HUES6 (cell line): ENCODE data around the gene MRTFA.
"Not testable (repeated sequence)": the region's sequence is repeated elsewhere in the genome, so short reads cannot be mapped to it uniquely, and the experiment has no call there.

Source experiments
- H3K27ac ChIP-seq: 2 replicates; pipeline ENCODE4 v1.7.0; 2013; ENCODE audit warnings: low read depth, mild to moderate bottlenecking, low read length, inconsistent platforms
- H3K27me3 ChIP-seq: 2 replicates; pipeline ENCODE4 v1.6.1; 2013; ENCODE audit warnings: low read length; ENCODE audit not compliant: control insufficient read depth, insufficient read depth
- H3K36me3 ChIP-seq: 2 replicates; pipeline ENCODE4 v1.6.1; 2013; ENCODE audit warnings: low read length; ENCODE audit not compliant: control insufficient read depth, insufficient read depth
- H3K4me1 ChIP-seq: 2 replicates; pipeline ENCODE4 v1.6.1; 2013; ENCODE audit warnings: low read length; ENCODE audit not compliant: control insufficient read depth, insufficient read depth
- H3K4me3 ChIP-seq: 2 replicates; pipeline ENCODE4 v1.5.1; 2013; ENCODE audit warnings: low read depth, low read length
- H3K9ac ChIP-seq: one replicate; pipeline ENCODE4 v1.6.1; 2013; ENCODE audit warnings: mild to moderate bottlenecking, low read length
- H3K9me3 ChIP-seq: 2 replicates; pipeline ENCODE4 v1.6.1; 2013; ENCODE audit warnings: low read depth, low read length; ENCODE audit not compliant: control insufficient read depth, insufficient read depth

Gene MRTFA

GRCh38 chr22:40533712-40534378 lies 102.7 kb downstream of the MRTFA start:
- no peaks in the 10 kb centered on the region for H3K36me3 ChIP-seq
- H3K9me3 ChIP-seq = 0 out of 2 replicates have a peak, but pooled peaks cover 3% of the 10 kb centered on the region
- H3K27ac ChIP-seq = peak overlapping the region; percentile 18; the same call in 1 of the 2 replicates
- H3K27me3 ChIP-seq = no peaks in the 10 kb centered on the region
- no peak overlapping the region for H3K9ac ChIP-seq
- H3K4me1 ChIP-seq = peaks cover 26% of the 10 kb centered on the region
- peak overlapping the region; percentile 27 for H3K4me3 ChIP-seq

GRCh38 chr22:40531951-40532900 lies 104.3 kb downstream of the MRTFA start:
- peak overlapping the region; percentile 2; the same call in 1 of the 2 replicates for H3K4me3 ChIP-seq
- 0 out of 2 replicates have a peak, but pooled peaks cover 3% of the 10 kb centered on the region for H3K9me3 ChIP-seq
- no peak overlapping the region for H3K9ac ChIP-seq
- peaks cover 26% of the 10 kb centered on the region for H3K4me1 ChIP-seq
- H3K27me3 ChIP-seq = no peaks in the 10 kb centered on the region
- no peak overlapping the region for H3K27ac ChIP-seq
- no peaks in the 10 kb centered on the region for H3K36me3 ChIP-seq

GRCh38 chr22:40530391-40530790 lies 106.1 kb downstream of the MRTFA start:
- peaks cover 25% of the 10 kb centered on the region for H3K4me1 ChIP-seq
- H3K4me3 ChIP-seq, H3K36me3 ChIP-seq, H3K9ac ChIP-seq, H3K27ac ChIP-seq, H3K27me3 ChIP-seq, H3K9me3 ChIP-seq: not testable (repeated sequence)

GRCh38 chr22:40529821-40530220 lies 106.7 kb downstream of the MRTFA start:
- no peak overlapping the region for H3K9ac ChIP-seq
- no peaks in the 10 kb centered on the region for H3K36me3 ChIP-seq
- no peaks in the 10 kb centered on the region for H3K9me3 ChIP-seq
- no peak overlapping the region for H3K27ac ChIP-seq
- no peaks in the 10 kb centered on the region for H3K27me3 ChIP-seq
- H3K4me1 ChIP-seq = peaks cover 20% of the 10 kb centered on the region
- H3K4me3 ChIP-seq = no peak overlapping the region

GRCh38 chr22:40526960-40527359 lies 109.6 kb downstream of the MRTFA start:
- H3K27me3 ChIP-seq = no peaks in the 10 kb centered on the region
- no peaks in the 10 kb centered on the region for H3K36me3 ChIP-seq
- no peak overlapping the region for H3K9ac ChIP-seq
- H3K4me3 ChIP-seq = no peak overlapping the region
- no peaks in the 10 kb centered on the region for H3K9me3 ChIP-seq
- H3K4me1 ChIP-seq = no peaks in the 10 kb centered on the region; the same call in 1 of the 2 replicates
- H3K27ac ChIP-seq = no peak overlapping the region

GRCh38 chr22:40525250-40525884 lies 111.2 kb downstream of the MRTFA start:
- Histone ChIP-seq H3K27ac (no peak overlapping the region), H3K4me3 (no peak overlapping the region), H3K27me3 (no peaks in the 10 kb centered on the region), H3K4me1 (no peaks in the 10 kb centered on the region; the same call in 1 of the 2 replicates), H3K9ac (no peak overlapping the region), H3K36me3 (no peaks in the 10 kb centered on the region), H3K9me3 (0 out of 2 replicates have a peak, but pooled peaks cover 2% of the 10 kb centered on the region)

GRCh38 chr22:40524392-40525249 lies 111.9 kb downstream of the MRTFA start:
- H3K4me3 ChIP-seq = no peak overlapping the region
- H3K9ac ChIP-seq = no peak overlapping the region
- no peaks in the 10 kb centered on the region; the same call in 1 of the 2 replicates for H3K4me1 ChIP-seq
- 0 out of 2 replicates have a peak, but pooled peaks cover 2% of the 10 kb centered on the region for H3K9me3 ChIP-seq
- no peaks in the 10 kb centered on the region for H3K27me3 ChIP-seq
- no peaks in the 10 kb centered on the region for H3K36me3 ChIP-seq
- H3K27ac ChIP-seq = no peak overlapping the region

- Histone ChIP-seq H3K9me3 (0 out of 2 replicates have a peak, but pooled peaks cover 2% of the 10 kb centered on the region), H3K27ac (no peak overlapping the region), H3K4me3 (no peak overlapping the region), H3K36me3 (peaks cover 4% of the 10 kb centered on the region; the same call in 1 of the 2 replicates), H3K27me3 (no peaks in the 10 kb centered on the region), H3K4me1 (peaks cover 11% of the 10 kb centered on the region), H3K9ac (no peak overlapping the region)
Observed at GRCh38 chr22:40522141-40522540, 114.4 kb downstream of the MRTFA start.

GRCh38 chr22:40521046-40521445 lies 115.5 kb downstream of the MRTFA start:
- Histone ChIP-seq H3K9me3 (0 out of 2 replicates have a peak, but pooled peaks cover 2% of the 10 kb centered on the region), H3K4me1 (peaks cover 12% of the 10 kb centered on the region), H3K4me3 (no peak overlapping the region), H3K27me3 (no peaks in the 10 kb centered on the region), H3K36me3 (peaks cover 4% of the 10 kb centered on the region; the same call in 1 of the 2 replicates), H3K9ac (no peak overlapping the region), H3K27ac (no peak overlapping the region)

GRCh38 chr22:40520562-40520961 lies 116.0 kb downstream of the MRTFA start:
- H3K27me3 ChIP-seq = no peaks in the 10 kb centered on the region
- no peak overlapping the region for H3K27ac ChIP-seq
- peaks cover 12% of the 10 kb centered on the region for H3K4me1 ChIP-seq
- no peak overlapping the region for H3K9ac ChIP-seq
- H3K4me3 ChIP-seq = no peak overlapping the region
- peaks cover 4% of the 10 kb centered on the region; the same call in 1 of the 2 replicates for H3K36me3 ChIP-seq
- 0 out of 2 replicates have a peak, but pooled peaks cover 2% of the 10 kb centered on the region for H3K9me3 ChIP-seq
